Stomach (tissue), 4 donors: ENCODE measurements around the gene TGM2.

ENCODE experiments used
- EP300 ChIP-seq: sonication (generic); formaldehyde crosslinking; IDR thresholded peaks from one replicate; pipeline ENCODE4 v1.6.1; 2017; ENCODE audit warnings: antibody characterized with exemption
- POLR2A ChIP-seq, 4 donors: fragments of 450-650 bp; IDR thresholded peaks; one replicate each; pipeline ENCODE4 v1.6.1; 2016; ENCODE audit warnings: antibody characterized with exemption in 4 of 4, control low read depth in 2 of 4, mild to moderate bottlenecking in 1 of 4, moderate library complexity in 1 of 4
- POLR2AphosphoS5 ChIP-seq, 3 donors: sonication (generic); formaldehyde crosslinking; IDR thresholded peaks; one replicate each; pipeline ENCODE4 v1.6.1; 2016; ENCODE audit warnings: antibody characterized with exemption in 3 of 3
- TF ChIP-seq, protein P1 (sequence below), 7 experiments: fragments of 450-650 bp in 4 of 7; fragments of 200-600 bp in 3 of 7; sonication (generic) in 3 of 7; IDR thresholded peaks; one replicate each; pipeline ENCODE4 v1.5.1; 2016 to 2019; ENCODE audit warnings: antibody characterized with exemption in 7 of 7, control low read depth in 2 of 7, mild to moderate bottlenecking in 1 of 7

GRCh38 chr20:38132156-38132909, 32.7 kb downstream of the TGM2 start:
- TF ChIP-seq, protein P1, sequence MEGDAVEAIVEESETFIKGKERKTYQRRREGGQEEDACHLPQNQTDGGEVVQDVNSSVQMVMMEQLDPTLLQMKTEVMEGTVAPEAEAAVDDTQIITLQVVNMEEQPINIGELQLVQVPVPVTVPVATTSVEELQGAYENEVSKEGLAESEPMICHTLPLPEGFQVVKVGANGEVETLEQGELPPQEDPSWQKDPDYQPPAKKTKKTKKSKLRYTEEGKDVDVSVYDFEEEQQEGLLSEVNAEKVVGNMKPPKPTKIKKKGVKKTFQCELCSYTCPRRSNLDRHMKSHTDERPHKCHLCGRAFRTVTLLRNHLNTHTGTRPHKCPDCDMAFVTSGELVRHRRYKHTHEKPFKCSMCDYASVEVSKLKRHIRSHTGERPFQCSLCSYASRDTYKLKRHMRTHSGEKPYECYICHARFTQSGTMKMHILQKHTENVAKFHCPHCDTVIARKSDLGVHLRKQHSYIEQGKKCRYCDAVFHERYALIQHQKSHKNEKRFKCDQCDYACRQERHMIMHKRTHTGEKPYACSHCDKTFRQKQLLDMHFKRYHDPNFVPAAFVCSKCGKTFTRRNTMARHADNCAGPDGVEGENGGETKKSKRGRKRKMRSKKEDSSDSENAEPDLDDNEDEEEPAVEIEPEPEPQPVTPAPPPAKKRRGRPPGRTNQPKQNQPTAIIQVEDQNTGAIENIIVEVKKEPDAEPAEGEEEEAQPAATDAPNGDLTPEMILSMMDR (IDR thresholded peaks at IDR 0.05) = no peak
- TF ChIP-seq POLR2AphosphoS5 (IDR thresholded peaks at IDR 0.05) (no peak), EP300 (no peak), POLR2A (IDR thresholded peaks at IDR 0.05) (no peak)
